Naive thymus-derived CD4-positive, alpha-beta T cell (primary cell): ENCODE data around the gene DUSP9. TPM values are rescaled to one million over a fixed set of nuclear protein-coding genes. Genes with fewer than 3 reads are reported as not detected.
A peak's percentile ranks its signal among the peaks of the same experiment; 100 is the strongest.

ENCODE experiments used
- ATAC-seq: fragments of 150-1000 bp; cut with Tn5 transposase; 2 replicates; pipeline ENCODE4 v1.10.0; 2021; ENCODE audit warnings: mild to moderate bottlenecking, moderate library complexity
- CTCF ChIA-PET: fragments of 350-600 bp; sonication (Branson Sonifier 250); formaldehyde crosslinking; loops from one replicate; lab custom pipeline; 2021; ENCODE audit warnings: antibody characterized with exemption; lab: Charles Lee
- POLR2A ChIA-PET: fragments of 350-600 bp; sonication (Branson Sonifier 250); formaldehyde crosslinking; loops from one replicate; lab custom pipeline; 2021; ENCODE audit warnings: antibody characterized with exemption, inconsistent platforms; lab: Charles Lee
- DNase-seq, 9 donors: peaks; one replicate each; pipeline versions ENCODE4 v3.0.0 to v3.0.0-alpha.2; 2020 to 2022; ENCODE audit warnings: mixed read lengths in 1 of 9
- H3K27ac ChIP-seq: one replicate; pipeline ENCODE4 v1.7.0; 2013; ENCODE audit warnings: mild to moderate bottlenecking, low read depth, low read length, moderate library complexity
- H3K27me3 ChIP-seq, 2 donors: one replicate each; pipeline ENCODE4 v1.7.0; 2013; ENCODE audit warnings: low read length in 2 of 2, mild to moderate bottlenecking in 2 of 2, moderate library complexity in 2 of 2; ENCODE audit not compliant: control insufficient read depth in 2 of 2, insufficient read depth in 2 of 2
- H3K36me3 ChIP-seq, 3 experiments: 1 replicate in 2 of 3; 2 replicates in 1 of 3; pipeline ENCODE4 v1.7.0; 2013; ENCODE audit warnings: low read length in 3 of 3, mild to moderate bottlenecking in 3 of 3, moderate library complexity in 1 of 3; ENCODE audit not compliant: insufficient read depth in 3 of 3, control insufficient read depth in 2 of 3
- H3K4me1 ChIP-seq, 2 donors: one replicate each; pipeline ENCODE4 v1.7.0; 2013; ENCODE audit warnings: low read length in 2 of 2, mild to moderate bottlenecking in 2 of 2, moderate library complexity in 1 of 2; ENCODE audit not compliant: control insufficient read depth in 2 of 2, insufficient read depth in 2 of 2
- H3K4me3 ChIP-seq: 2 replicates; pipeline ENCODE4 v1.7.0; 2013; ENCODE audit warnings: mild to moderate bottlenecking, low read length
- H3K9me3 ChIP-seq, 3 experiments: 1 replicate in 2 of 3; 2 replicates in 1 of 3; pipeline ENCODE4 v1.7.0; 2013; ENCODE audit warnings: low read length in 3 of 3; ENCODE audit not compliant: control insufficient read depth in 2 of 3
- H3K27ac Mint-ChIP-seq, 9 donors: one replicate each; pipeline ENCODE4 v1.8.0; 2020 to 2022; ENCODE audit warnings: mixed read lengths in 9 of 9, mild to moderate bottlenecking in 8 of 9, moderate library complexity in 5 of 9, inconsistent platforms in 2 of 9
- H3K27me3 Mint-ChIP-seq, 5 donors: one replicate each; pipeline ENCODE4 v1.8.0; 2021 to 2022; ENCODE audit warnings: mixed read lengths in 5 of 5, mild to moderate bottlenecking in 1 of 5
- H3K36me3 Mint-ChIP-seq, 5 donors: one replicate each; pipeline ENCODE4 v1.8.0; 2020 to 2022; ENCODE audit warnings: mixed read lengths in 5 of 5, mild to moderate bottlenecking in 3 of 5, inconsistent platforms in 1 of 5
- H3K4me1 Mint-ChIP-seq, 7 donors: one replicate each; pipeline ENCODE4 v1.8.0; 2020 to 2022; ENCODE audit warnings: mixed read lengths in 7 of 7, mild to moderate bottlenecking in 3 of 7, inconsistent platforms in 1 of 7
- H3K4me3 Mint-ChIP-seq, 10 donors: one replicate each; pipeline ENCODE4 v1.8.0; 2020 to 2022; ENCODE audit warnings: mild to moderate bottlenecking in 10 of 10, mixed read lengths in 10 of 10, moderate library complexity in 6 of 10, inconsistent platforms in 2 of 10
- H3K9me3 Mint-ChIP-seq, 11 donors: one replicate each; pipeline ENCODE4 v1.8.0; 2020 to 2022; ENCODE audit warnings: mixed read lengths in 11 of 11, mild to moderate bottlenecking in 4 of 11, inconsistent platforms in 1 of 11, moderate library complexity in 1 of 11
- intact Hi-C, 2 donors: fragments of 100-400 bp; cut with micrococcal nuclease; formaldehyde crosslinking; loops; one replicate each; pipeline ENCODE4 v1.15.1; 2023
- polyA plus RNA-seq, 2 donors: library from polyadenylated mRNA; unstranded; fragments of 300-500 nt; fragmentation: Illumina TruSeq; gene quantifications; one replicate each; pipeline ENCODE4 v1.2.3, GENCODE V29; 2021
- total RNA-seq, 6 experiments: library from RNA in 5 of 6; stranded (reverse) in 5 of 6; gene quantifications; 1 replicate in 5 of 6; 2 replicates in 1 of 6; pipeline ENCODE4 v1.2.3 and lab custom pipeline; 2021 to 2026

DUSP9 gene
- total and polyA plus RNA-seq, 7 experiments from 2014 or later: not detected

DNA sequence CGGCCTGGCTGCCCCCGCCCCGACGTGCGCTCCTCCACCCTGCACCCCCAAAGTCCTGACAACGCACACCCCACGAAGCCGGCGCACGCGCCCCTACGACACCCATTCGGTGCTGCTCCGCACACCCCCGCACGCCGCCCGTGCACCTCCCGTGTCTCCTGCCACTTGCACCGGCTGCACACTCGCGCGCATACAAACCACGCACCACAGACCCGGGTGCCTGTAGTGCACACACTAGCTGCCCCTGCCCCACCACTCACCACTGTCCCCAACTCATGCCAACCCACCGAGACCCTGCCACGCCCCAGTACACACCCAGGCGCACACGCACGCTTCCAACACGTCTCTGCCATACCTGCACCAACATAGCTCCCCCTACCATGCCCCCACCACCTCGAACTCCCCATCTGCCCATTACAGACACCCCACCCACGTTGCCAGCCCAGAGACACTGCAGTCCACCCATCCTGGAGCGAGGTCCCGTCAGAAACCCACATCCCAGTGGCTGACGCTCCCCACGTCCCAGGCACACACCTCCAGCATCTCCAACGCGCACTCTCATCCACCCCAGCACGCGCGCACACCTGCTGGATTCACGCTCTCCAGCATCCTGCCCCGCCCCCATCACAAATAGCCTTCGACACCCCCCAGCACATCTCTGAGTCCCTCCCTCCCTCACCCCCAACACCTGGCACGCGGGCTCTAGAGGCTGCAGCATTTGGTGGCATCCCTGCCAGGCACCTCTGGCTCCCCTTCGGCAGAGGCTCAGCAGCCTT, 4.2 kb upstream of the DUSP9 start:
- POLR2A ChIA-PET: interaction anchor here (1.6 kb wide), 1 partner anchor 43 kb away, joined by 4 read pairs; no protein-coding TSS in a partner anchor
- H3K27me3 Mint-ChIP-seq: peaks cover 5 to 44% (median 16%) of the 10 kb centered on the region in 5 donors
- H3K4me1 Mint-ChIP-seq: peaks cover 0 to 19% (median 9%) of the 10 kb centered on the region in 7 donors
- intact Hi-C loops: no loop called here
- H3K36me3 Mint-ChIP-seq: no peaks in the 10 kb centered on the region
- peak overlapping the region; percentile 28 to 77 (median 60) for H3K4me3 Mint-ChIP-seq
- Histone ChIP-seq H3K36me3 (no peaks in the 10 kb centered on the region), H3K27me3 (peaks cover 0 to 4% of the 10 kb centered on the region in 2 donors), H3K27ac (no peak overlapping the region), H3K4me3 (no peak overlapping the region), H3K4me1 (peaks cover 0 to 4% of the 10 kb centered on the region in 2 donors), H3K9me3 (no peaks in the 10 kb centered on the region)
- H3K27ac Mint-ChIP-seq: peak overlapping the region in 1 of 9 donors; percentile 76
- no peak for DNase-seq
- ATAC-seq: no peak
- H3K9me3 Mint-ChIP-seq: no peaks in the 10 kb centered on the region
- CTCF ChIA-PET: no interaction called here

DNA sequence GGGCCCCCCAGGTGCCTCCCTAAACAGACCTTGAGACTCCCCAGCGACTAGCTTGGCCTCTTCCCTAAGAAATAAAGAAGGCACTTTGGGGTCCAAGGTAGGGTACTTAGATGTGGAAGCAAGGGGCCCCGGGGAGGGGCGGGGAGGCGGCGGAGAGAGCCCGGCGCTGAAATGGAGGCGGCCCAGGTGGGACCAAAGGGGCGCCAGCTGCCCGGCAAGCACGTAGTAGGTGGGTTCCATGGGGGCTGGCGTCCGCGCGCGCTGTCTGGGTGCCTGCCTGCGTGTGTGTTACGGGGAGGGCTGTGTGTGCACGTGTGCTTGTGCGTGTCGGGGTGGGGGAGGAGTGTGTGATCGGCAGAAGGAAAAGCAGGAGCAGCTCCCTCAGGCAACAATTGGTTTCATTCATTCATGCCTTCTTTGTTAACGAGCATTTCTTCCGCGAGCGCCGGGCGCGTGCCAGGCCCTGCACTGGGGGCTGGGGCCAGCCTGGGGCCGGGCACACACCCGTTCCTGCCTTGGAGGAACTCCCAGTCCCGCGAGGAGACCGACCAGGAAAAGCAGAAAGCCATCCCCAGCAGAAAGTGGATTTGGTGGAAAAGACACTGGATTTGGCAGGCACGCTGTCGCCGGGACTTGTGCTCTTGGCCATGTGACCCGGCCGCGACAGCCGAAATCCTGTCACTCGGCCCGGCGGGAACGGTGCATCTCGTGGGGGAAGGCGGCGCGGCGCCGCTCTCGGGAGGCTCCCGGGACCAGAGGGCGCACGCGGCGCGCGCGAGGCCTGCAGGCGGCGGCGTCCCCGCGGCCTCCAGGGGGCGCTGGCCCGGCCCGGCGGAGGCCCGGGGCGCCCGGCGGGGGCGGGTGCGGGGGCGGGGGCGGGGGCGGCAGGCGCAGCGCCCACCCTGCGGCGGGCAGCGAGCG, 3.3 kb upstream of the DUSP9 start:
- ATAC-seq (peak; percentile 66), DNase-seq (no peak)
- POLR2A ChIA-PET: interaction anchor here (1.6 kb wide), 1 partner anchor 44 kb away, joined by 4 read pairs; no protein-coding TSS in a partner anchor
- Histone ChIP-seq H3K27me3 (peaks cover 0 to 4% of the 10 kb centered on the region in 2 donors), H3K27ac (no peak overlapping the region), H3K9me3 (no peaks in the 10 kb centered on the region), H3K4me3 (no peak overlapping the region), H3K4me1 (peaks cover 0 to 4% of the 10 kb centered on the region in 2 donors), H3K36me3 (no peaks in the 10 kb centered on the region)
- peaks cover 0 to 19% (median 9%) of the 10 kb centered on the region in 7 donors for H3K4me1 Mint-ChIP-seq
- no peaks in the 10 kb centered on the region for H3K36me3 Mint-ChIP-seq
- intact Hi-C loops: no loop called here
- H3K4me3 Mint-ChIP-seq: peak overlapping the region in 9 of 10 donors; percentile 6 to 77 (median 51)
- no peak overlapping the region for H3K27ac Mint-ChIP-seq
- CTCF ChIA-PET: interaction anchor here (1.3 kb wide), 1 partner anchor 34 kb away, joined by 5 read pairs; no protein-coding TSS in a partner anchor
- peaks cover 5 to 50% (median 16%) of the 10 kb centered on the region in 5 donors for H3K27me3 Mint-ChIP-seq
- H3K9me3 Mint-ChIP-seq: no peaks in the 10 kb centered on the region

DNA sequence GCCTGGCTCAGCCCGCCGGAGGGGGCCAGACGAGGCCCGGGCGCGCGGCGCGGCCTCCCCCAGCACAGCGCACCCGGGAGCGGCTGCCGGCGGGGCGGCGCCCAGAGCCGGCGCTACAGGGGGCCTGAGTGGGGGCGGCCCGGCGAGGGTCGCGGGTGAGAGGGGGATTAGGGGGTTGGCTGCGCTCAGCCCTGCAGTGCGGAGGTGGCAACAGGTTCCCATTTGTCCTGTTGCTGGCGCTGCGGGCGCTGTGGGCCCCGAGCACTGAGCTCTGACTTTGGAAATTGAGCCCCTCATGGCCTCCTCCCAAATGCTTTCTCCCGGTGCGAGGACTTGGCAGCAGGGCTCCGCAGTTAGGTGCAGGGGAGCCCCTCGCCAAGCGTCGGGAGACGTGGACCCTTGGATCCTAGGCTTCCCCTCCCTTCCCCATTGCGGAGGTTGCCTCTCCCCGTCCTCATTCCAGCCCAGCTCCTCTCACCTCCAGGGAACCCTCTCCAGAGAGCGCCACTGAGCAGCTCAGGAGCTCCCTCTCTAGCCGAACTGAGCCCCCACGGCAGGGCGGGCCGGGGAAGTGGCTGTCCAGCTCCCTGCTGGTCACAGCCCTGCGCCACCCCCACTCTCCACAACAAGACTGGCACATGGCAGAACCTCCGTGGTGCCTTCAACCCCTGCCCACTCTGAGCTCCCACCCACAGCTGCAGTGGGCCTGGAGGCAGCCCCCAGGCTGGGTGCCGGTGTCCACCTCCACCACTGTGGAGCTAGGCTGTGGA, 2.5 kb upstream of the DUSP9 start:
- intact Hi-C loops: loop anchor here in 1 of 2 donors (5.0 kb wide), 3 partner anchors 32 to 107 kb away; no protein-coding TSS in a partner anchor
- Histone ChIP-seq H3K4me3 (no peak overlapping the region), H3K27ac (no peak overlapping the region), H3K27me3 (peaks cover 0 to 4% of the 10 kb centered on the region in 2 donors), H3K9me3 (no peaks in the 10 kb centered on the region), H3K4me1 (peaks cover 0 to 4% of the 10 kb centered on the region in 2 donors), H3K36me3 (no peaks in the 10 kb centered on the region)
- ATAC-seq (no peak), DNase-seq (no peak)
- Mint-ChIP-seq H3K4me1 (peaks cover 0 to 19% (median 9%) of the 10 kb centered on the region in 7 donors), H3K27ac (no peak overlapping the region), H3K27me3 (peaks cover 5 to 52% (median 16%) of the 10 kb centered on the region in 5 donors), H3K4me3 (peak overlapping the region in 5 of 10 donors; percentile 21 to 62 (median 38)), H3K36me3 (no peaks in the 10 kb centered on the region), H3K9me3 (no peaks in the 10 kb centered on the region)
- POLR2A ChIA-PET: no interaction called here
- CTCF ChIA-PET: interaction anchor here (0.7 to 1.3 kb wide), 4 partner anchors 9 to 187 kb away, joined by 3 to 5 read pairs (median 4); no protein-coding TSS in a partner anchor

DNA sequence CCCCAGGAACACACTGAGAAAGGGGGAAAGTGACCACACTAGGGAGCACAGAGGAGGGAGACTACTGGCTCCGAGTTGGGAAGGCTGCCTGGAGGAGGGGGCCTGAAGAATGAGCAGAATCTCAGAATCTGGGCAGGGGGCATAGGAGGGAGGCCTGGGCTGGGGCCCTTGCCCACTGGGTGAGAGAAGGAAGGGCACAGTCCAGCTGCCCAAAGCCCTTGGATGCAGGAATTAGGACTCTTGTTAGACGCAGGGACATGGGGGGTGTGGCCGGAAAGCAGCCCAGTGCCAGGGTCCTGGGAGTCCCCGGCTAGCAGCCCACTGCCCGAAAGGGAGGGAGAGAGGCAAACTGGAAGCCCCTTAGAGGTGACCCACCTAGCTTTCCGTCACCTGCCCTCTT, 1.9 kb upstream of the DUSP9 start:
- Mint-ChIP-seq H3K9me3 (no peaks in the 10 kb centered on the region), H3K4me1 (peaks cover 0 to 19% (median 9%) of the 10 kb centered on the region in 7 donors), H3K36me3 (no peaks in the 10 kb centered on the region), H3K27ac (no peak overlapping the region), H3K4me3 (peak overlapping the region in 3 of 10 donors; percentile 19 to 62 (median 38)), H3K27me3 (peaks cover 5 to 54% (median 16%) of the 10 kb centered on the region in 5 donors)
- no peak for DNase-seq
- Histone ChIP-seq H3K9me3 (no peaks in the 10 kb centered on the region), H3K4me1 (peaks cover 0 to 4% of the 10 kb centered on the region in 2 donors), H3K4me3 (no peak overlapping the region), H3K36me3 (no peaks in the 10 kb centered on the region), H3K27ac (no peak overlapping the region), H3K27me3 (peaks cover 0 to 4% of the 10 kb centered on the region in 2 donors)
- intact Hi-C loops: loop anchor here in 1 of 2 donors (5.0 kb wide), 3 partner anchors 33 to 108 kb away; no protein-coding TSS in a partner anchor
- ATAC-seq: no peak
- CTCF ChIA-PET: interaction anchor here (1.1 to 1.3 kb wide), 2 partner anchors 36 to 91 kb away, joined by 5 read pairs; no protein-coding TSS in a partner anchor
- POLR2A ChIA-PET: no interaction called here

DNA sequence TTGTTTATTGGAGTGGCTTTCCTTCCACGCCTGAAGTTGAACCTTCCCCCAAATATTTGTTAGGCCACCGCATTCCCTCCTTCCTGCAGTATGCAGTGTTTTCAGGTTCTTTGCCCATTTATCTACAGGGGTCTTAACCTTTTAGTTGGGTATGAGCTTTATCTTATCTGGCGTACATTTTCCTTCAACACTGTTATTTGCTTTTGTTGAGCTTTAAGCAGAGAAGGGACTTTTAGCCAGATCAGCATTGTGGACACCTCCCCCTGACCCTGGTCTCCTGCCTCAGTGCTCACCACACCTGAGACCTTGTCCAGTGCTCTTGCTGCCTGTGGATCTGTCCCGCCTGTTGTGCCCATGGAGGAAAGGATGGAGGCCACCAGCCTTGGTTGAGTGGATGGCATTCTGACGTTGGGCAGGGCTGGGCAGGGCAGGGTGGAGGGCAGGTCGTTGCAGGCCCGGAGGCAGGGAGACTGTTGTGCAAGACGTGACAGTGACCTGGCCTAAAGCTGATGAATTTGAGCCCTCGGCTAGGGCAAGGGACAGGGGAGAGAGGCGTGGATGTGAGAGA, 998 bp upstream of the DUSP9 start:
- Mint-ChIP-seq H3K4me3 (peak overlapping the region in 4 of 10 donors; percentile 6 to 29 (median 24)), H3K4me1 (peaks cover 0 to 19% (median 9%) of the 10 kb centered on the region in 7 donors), H3K9me3 (no peaks in the 10 kb centered on the region), H3K27ac (no peak overlapping the region), H3K27me3 (peaks cover 5 to 51% (median 14%) of the 10 kb centered on the region in 5 donors), H3K36me3 (no peaks in the 10 kb centered on the region)
- intact Hi-C loops: loop anchor here in 1 of 2 donors (5.0 kb wide), 3 partner anchors 34 to 109 kb away; no protein-coding TSS in a partner anchor
- Histone ChIP-seq H3K4me1 (peaks cover 0 to 4% of the 10 kb centered on the region in 2 donors), H3K4me3 (no peak overlapping the region), H3K36me3 (no peaks in the 10 kb centered on the region), H3K27me3 (peaks cover 0 to 4% of the 10 kb centered on the region in 2 donors), H3K9me3 (no peaks in the 10 kb centered on the region), H3K27ac (no peak overlapping the region)
- ATAC-seq (no peak), DNase-seq (no peak)
- ChIA-PET POLR2A (no interaction called here), CTCF (no interaction called here)
